ENCODE results near the gene C15orf39.

Gene C15orf39

GRCh38 chr15:75229191-75230015 is 27.7 kb downstream of the C15orf39 start:
- DNase-seq (ENCODE audit: low read depth) = no peak
- no peak for TF ChIP-seq CTCF (IDR thresholded peaks at IDR 0.05; ENCODE audit: low read depth, low read length, missing control alignments)
- H3K4me3 ChIP-seq (ENCODE audit: low read depth, low read length) = no peak overlapping the region

GRCh38 chr15:75230016-75230343 is 28.3 kb downstream of the C15orf39 start:
- H3K4me3 ChIP-seq (ENCODE audit: low read depth, low read length) = no peak overlapping the region
- no peak for DNase-seq (ENCODE audit: low read depth)
- TF ChIP-seq CTCF (IDR thresholded peaks at IDR 0.05; ENCODE audit: low read depth, low read length, missing control alignments) = no peak

GRCh38 chr15:75230551-75231371 is 29.1 kb downstream of the C15orf39 start:
- no peak for DNase-seq (ENCODE audit: low read depth)
- no peak for TF ChIP-seq CTCF (IDR thresholded peaks at IDR 0.05; ENCODE audit: low read depth, low read length, missing control alignments)
- H3K4me3 ChIP-seq (ENCODE audit: low read depth, low read length) = no peak overlapping the region

GRCh38 chr15:75231836-75232235 is 30.2 kb downstream of the C15orf39 start:
- no peak for TF ChIP-seq CTCF (IDR thresholded peaks at IDR 0.05; ENCODE audit: low read depth, low read length, missing control alignments)
- no peak for DNase-seq (ENCODE audit: low read depth)
- H3K4me3 ChIP-seq (ENCODE audit: low read depth, low read length) = no peak overlapping the region

GRCh38 chr15:75232252-75232813 is 30.7 kb downstream of the C15orf39 start:
- H3K4me3 ChIP-seq (ENCODE audit: low read depth, low read length) = no peak overlapping the region
- TF ChIP-seq CTCF (IDR thresholded peaks at IDR 0.05; ENCODE audit: low read depth, low read length, missing control alignments) = no peak
- DNase-seq (ENCODE audit: low read depth) = no peak

- H3K4me3 ChIP-seq (ENCODE audit: low read depth, low read length) = no peak overlapping the region
- no peak for TF ChIP-seq CTCF (IDR thresholded peaks at IDR 0.05; ENCODE audit: low read depth, low read length, missing control alignments)
- DNase-seq (ENCODE audit: low read depth) = no peak
Observed at GRCh38 chr15:75232826-75233503, 31.3 kb downstream of the C15orf39 start.
